AG04449 (cell line): Measurements from ENCODE around the gene SLC25A23.

Source experiments
- CTCF ChIA-PET: fragments of 350-600 bp; formaldehyde crosslinking; extraction: SDS; loops from one replicate; lab custom pipeline; 2021; ENCODE audit warnings: antibody characterized with exemption; lab: Yijun Ruan, JAX
- POLR2A ChIA-PET: fragments of 400-600, 350-600 bp; formaldehyde crosslinking; extraction: SDS; loops from one replicate; lab custom pipeline; 2020; ENCODE audit warnings: antibody characterized with exemption, inconsistent platforms; lab: Yijun Ruan, JAX
- DNase-seq: peaks from one replicate; pipeline ENCODE4 v3.0.0-alpha.2; 2010; ENCODE audit warnings: low read depth, low spot score
- H3K4me3 ChIP-seq: 2 replicates; pipeline ENCODE4 v1.5.1; 2011; ENCODE audit warnings: low read depth, mild to moderate bottlenecking, control low read depth, low read length
- CTCF ChIP-seq: IDR thresholded peaks from one replicate; pipeline ENCODE4 v1.5.1; 2011; ENCODE audit warnings: mild to moderate bottlenecking, moderate library complexity, low read length, control low read depth, inconsistent platforms; ENCODE audit not compliant: insufficient read depth; ENCODE audit errors: missing control alignments

The SLC25A23 gene

GRCh38 chr19:6396305-6396704 is 63.3 kb downstream of the SLC25A23 start:
- CTCF ChIA-PET: no interaction called here
- no peak for TF ChIP-seq CTCF
- POLR2A ChIA-PET: no interaction called here

GRCh38 chr19:6394831-6395230 is 64.8 kb downstream of the SLC25A23 start:
- DNase-seq: no peak
- ChIA-PET POLR2A (no interaction called here), CTCF (no interaction called here)
- H3K4me3 ChIP-seq: no peak overlapping the region
- no peak for TF ChIP-seq CTCF

More at GRCh38 chr19:6396305-6396704, 63.3 kb downstream of the SLC25A23 start:
- DNase-seq: no peak
- H3K4me3 ChIP-seq: no peak overlapping the region

GRCh38 chr19:6393983-6394412 is 65.6 kb downstream of the SLC25A23 start:
- ChIA-PET CTCF (interaction anchor here (0.9 to 1.0 kb wide), 2 partner anchors 12 to 17 kb away, joined by 3 to 4 read pairs; no protein-coding TSS in a partner anchor), POLR2A (interaction anchor here (0.7 to 1.7 kb wide), 3 partner anchors 16 to 26 kb away, joined by 3 to 9 read pairs (median 4); partner anchors contain the start of gene ALKBH7)
- no peak for TF ChIP-seq CTCF
- H3K4me3 ChIP-seq: peak overlapping the region; percentile 82
- no peak for DNase-seq

GRCh38 chr19:6393074-6393982 is 66.3 kb downstream of the SLC25A23 start, which contains the start of gene GTF2F1:
TSS of gene GTF2F1 (minus strand) at chr19:6393164. CDS start at chr19:6392995, 169 bp downstream.
- ChIA-PET POLR2A (interaction anchor here (0.6 to 1.7 kb wide), 5 partner anchors 10 to 102 kb away, joined by 3 to 9 read pairs (median 4); partner anchors contain the start of gene ALKBH7), CTCF (interaction anchor here (0.9 to 1.1 kb wide), 3 partner anchors 13 to 167 kb away, joined by 3 to 4 read pairs (median 3); no protein-coding TSS in a partner anchor)
- peak; percentile 63 for DNase-seq
- H3K4me3 ChIP-seq: peak within 1 kb of the TSS; percentile 82
- TF ChIP-seq CTCF: peak; percentile 20

- ChIA-PET CTCF (interaction anchor here (1.1 kb wide), 1 partner anchor 166 kb away, joined by 3 read pairs; no protein-coding TSS in a partner anchor), POLR2A (interaction anchor here (0.6 to 1.7 kb wide), 3 partner anchors 11 to 103 kb away, joined by 3 to 9 read pairs (median 5); partner anchors contain the start of gene ALKBH7)
- peak overlapping the region; percentile 82 for H3K4me3 ChIP-seq
- no peak for TF ChIP-seq CTCF
- DNase-seq: no peak
These were observed 67.1 kb downstream of the SLC25A23 start for GRCh38 chr19:6392221-6393073.
